Measurements from ENCODE around the gene RMRP. TPM values are rescaled to one million over a fixed set of nuclear protein-coding genes. Genes with fewer than 3 reads are reported as not detected.
A peak's percentile ranks its signal among the peaks of the same experiment; 100 is the strongest.

The RMRP gene
- total and polyA plus RNA-seq, 12 donors = 14.9 to 14,997 (median 5,571) TPM

- peak in 4 of 9 donors; percentile 12 to 44 (median 39) for TF ChIP-seq CTCF (IDR thresholded peaks at IDR 0.05)
- Histone ChIP-seq H3K27me3 (no peaks in the 10 kb centered on the region), H3K4me3 (peak within 1 kb of the TSS in 9 of 10 donors; percentile 36 to 67 (median 58)), H3K9me3 (no peaks in the 10 kb centered on the region), H3K27ac (peak within 1 kb of the TSS in 9 of 10 donors; percentile 31 to 78 (median 61)), H3K4me1 (peaks cover 0 to 50% (median 34%) of the 10 kb centered on the region in 9 donors), H3K36me3 (peaks cover 0 to 28% (median 9%) of the 10 kb centered on the region in 9 donors)
- intact Hi-C loops (cut with DNase I) = loop anchor here in 6 of 10 donors (2.0 to 10.0 kb wide), 4 partner anchors 22 to 62 kb away; no protein-coding TSS in a partner anchor
- DNase-seq = peak; percentile 76 to 84
- 7 to 8% methylated on average over 58 of the region's 58 CpGs for WGBS, 2 donors
- ATAC-seq = peak; percentile 79 to 88 (median 85)
Observed at GRCh38 chr9:35664531-35665470, 7.0 kb upstream of the RMRP start, which contains the start of gene ARHGEF39. Gene ARHGEF39 (minus strand): TSS chr9:35665195. CDS start chr9:35665169, 26 bp downstream.

GRCh38 chr9:35662437-35662836, 4.6 kb upstream of the RMRP start:
- H3K4me3 ChIP-seq = no peak overlapping the region
- peaks cover 0 to 29% (median 9%) of the 10 kb centered on the region in 9 donors for H3K36me3 ChIP-seq
- TF ChIP-seq CTCF (IDR thresholded peaks at IDR 0.05) = no peak
- no peaks in the 10 kb centered on the region for H3K9me3 ChIP-seq
- intact Hi-C loops (cut with DNase I) = loop anchor here in 6 of 10 donors (2.0 to 10.0 kb wide), 4 partner anchors 35 to 66 kb away; no protein-coding TSS in a partner anchor
- H3K27me3 ChIP-seq = no peaks in the 10 kb centered on the region
- no peak for ATAC-seq
- peaks cover 0 to 62% (median 45%) of the 10 kb centered on the region in 9 donors for H3K4me1 ChIP-seq
- DNase-seq = no peak
- WGBS, 2 donors = 90 to 92% methylated on average over 7 of the region's 7 CpGs
- peak overlapping the region in 7 of 10 donors; percentile 95 to 99 (median 98) for H3K27ac ChIP-seq

GRCh38 chr9:35661756-35662350, 4.0 kb upstream of the RMRP start:
- DNase-seq (no peak), ATAC-seq (no peak)
- Histone ChIP-seq H3K27me3 (no peaks in the 10 kb centered on the region), H3K4me3 (no peak overlapping the region), H3K36me3 (peaks cover 0 to 29% (median 9%) of the 10 kb centered on the region in 9 donors), H3K4me1 (peaks cover 0 to 68% (median 51%) of the 10 kb centered on the region in 9 donors), H3K27ac (peak overlapping the region; percentile 24 to 99 (median 98)), H3K9me3 (no peaks in the 10 kb centered on the region)
- 71 to 74% methylated on average over 3 of the region's 3 CpGs for WGBS, 2 donors
- TF ChIP-seq CTCF (IDR thresholded peaks at IDR 0.05) = no peak
- intact Hi-C loops (cut with DNase I) = loop anchor here in 6 of 10 donors (2.0 to 10.0 kb wide), 4 partner anchors 35 to 67 kb away; no protein-coding TSS in a partner anchor

- TF ChIP-seq CTCF (IDR thresholded peaks at IDR 0.05) = peak; percentile 15 to 77 (median 48)
- DNase-seq = no peak
- no peak for ATAC-seq
- Histone ChIP-seq H3K27me3 (no peaks in the 10 kb centered on the region), H3K9me3 (no peaks in the 10 kb centered on the region), H3K4me1 (peaks cover 0 to 71% (median 47%) of the 10 kb centered on the region in 9 donors), H3K4me3 (no peak overlapping the region), H3K27ac (peak overlapping the region; percentile 32 to 99 (median 98)), H3K36me3 (peaks cover 0 to 29% (median 9%) of the 10 kb centered on the region in 9 donors)
- intact Hi-C loops (cut with DNase I) = loop anchor here in 5 of 10 donors (5.0 to 10.0 kb wide), 3 partner anchors 36 to 66 kb away; no protein-coding TSS in a partner anchor
- 48 to 55% methylated on average over 9 of the region's 9 CpGs for WGBS, 2 donors
Observed at GRCh38 chr9:35660966-35661415, 3.2 kb upstream of the RMRP start.
